Measurements from ENCODE around the gene EIF2D. TPM values are rescaled to one million over a fixed set of nuclear protein-coding genes. Genes with fewer than 3 reads are reported as not detected.

EIF2D gene
- total RNA-seq, 2 experiments from 2014 or later: 97.9 to 100 TPM

GRCh38 chr1:206566999-206567398 lies 45.3 kb downstream of the EIF2D start:
- CTCF ChIA-PET: interaction anchor here (1.0 to 21.1 kb wide), 4 partner anchors 10 to 22 kb away, joined by 3 to 417 read pairs (median 16); no protein-coding TSS in a partner anchor
- POLR2A ChIA-PET: interaction anchor here (0.7 to 13.6 kb wide), 5 partner anchors 9 to 45 kb away, joined by 3 to 253 read pairs (median 3); partner anchors contain the start of gene EIF2D

DNA sequence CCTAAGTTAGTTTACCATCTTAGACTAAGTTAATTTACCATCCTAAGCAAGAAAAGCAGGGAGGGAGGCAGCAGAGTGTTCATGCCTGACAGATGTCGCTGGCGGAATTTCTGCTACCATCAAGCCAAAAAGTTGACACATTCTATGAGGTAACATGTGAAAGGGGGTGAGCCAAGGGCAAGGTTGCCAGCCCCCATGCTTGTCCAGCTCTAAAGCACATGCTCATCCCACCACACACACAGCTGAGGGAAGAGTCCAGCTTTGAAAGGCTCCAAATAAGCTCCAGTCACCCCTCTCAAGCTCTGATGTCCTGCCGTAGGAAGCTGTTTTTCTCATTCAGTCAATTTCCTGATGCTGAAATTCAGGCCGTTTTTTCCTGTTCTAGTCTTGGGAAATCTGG lies 46.3 kb downstream of the EIF2D start:
- CTCF ChIA-PET: interaction anchor here (4.4 to 21.1 kb wide), 2 partner anchors 9 to 14 kb away, joined by 20 to 417 read pairs; no protein-coding TSS in a partner anchor
- POLR2A ChIA-PET: interaction anchor here (0.9 to 13.6 kb wide), 4 partner anchors 10 to 46 kb away, joined by 3 to 253 read pairs (median 10); partner anchors contain the start of gene EIF2D

- ChIA-PET POLR2A (interaction anchor here (0.7 to 13.6 kb wide), 9 partner anchors 8 to 71 kb away, joined by 3 to 253 read pairs (median 4); no protein-coding TSS in a partner anchor), CTCF (interaction anchor here (1.2 to 21.1 kb wide), 5 partner anchors 8 to 57 kb away, joined by 3 to 417 read pairs (median 5); no protein-coding TSS in a partner anchor)
Observed at GRCh38 chr1:206563367-206564207, 48.7 kb downstream of the EIF2D start.

DNA sequence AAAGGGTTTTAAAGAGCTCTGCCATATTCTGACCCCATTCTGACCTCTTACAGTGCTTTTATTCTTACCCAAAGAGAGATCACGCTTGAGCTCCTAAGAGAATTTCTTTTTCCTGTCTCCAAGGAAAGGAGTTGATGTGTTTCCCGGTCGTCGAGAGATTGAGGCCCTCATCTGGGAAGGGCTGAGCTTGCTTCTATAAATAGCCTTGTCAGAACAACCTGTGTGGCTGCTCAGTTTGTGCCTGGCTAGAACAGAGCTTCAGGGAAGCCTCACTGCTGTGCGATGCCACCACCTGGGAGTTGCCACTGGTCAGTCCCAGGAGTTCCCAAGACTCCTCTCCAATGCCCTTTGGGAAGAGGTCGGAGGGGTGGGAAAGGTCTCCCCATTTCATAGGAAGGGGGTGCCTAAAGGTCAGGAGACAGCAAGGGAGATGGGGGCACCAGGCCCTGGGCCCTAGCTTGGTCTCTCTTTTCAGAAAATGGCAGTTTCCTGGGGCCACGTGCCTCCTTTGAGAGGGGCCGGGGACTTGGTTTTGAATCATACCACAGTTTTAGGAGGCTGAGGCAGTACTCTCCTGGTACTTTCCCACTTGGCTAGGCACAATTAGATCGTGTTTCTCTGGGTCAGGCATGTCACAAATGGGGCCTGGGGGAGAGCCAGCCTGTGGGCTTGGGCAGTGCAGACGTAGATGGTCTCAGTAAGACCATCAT lies 52.1 kb downstream of the EIF2D start:
- POLR2A ChIA-PET: interaction anchor here (0.6 to 13.6 kb wide), 4 partner anchors 8 to 23 kb away, joined by 3 to 253 read pairs (median 4); no protein-coding TSS in a partner anchor

DNA sequence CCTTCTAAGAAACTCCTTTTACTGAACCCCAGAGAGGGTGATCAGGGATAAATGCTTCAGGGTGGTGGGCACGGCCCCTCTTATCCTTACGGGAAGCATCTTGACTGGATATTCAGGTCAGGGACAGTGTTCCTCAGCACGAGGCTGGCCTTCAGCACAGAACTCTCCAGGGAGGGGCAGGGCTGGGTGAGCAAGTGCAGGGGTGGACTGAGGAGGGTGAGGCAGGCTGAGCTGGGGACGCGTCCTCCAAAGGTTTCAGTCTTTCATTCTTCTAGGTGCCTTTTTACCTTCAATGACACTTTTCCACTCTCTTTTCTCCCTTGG lies 52.6 kb downstream of the EIF2D start:
- CTCF ChIA-PET: interaction anchor here (1.0 to 21.1 kb wide), 4 partner anchors 9 to 104 kb away, joined by 3 to 417 read pairs (median 10); no protein-coding TSS in a partner anchor
- POLR2A ChIA-PET: interaction anchor here (0.6 to 13.6 kb wide), 3 partner anchors 7 to 17 kb away, joined by 3 to 253 read pairs (median 4); no protein-coding TSS in a partner anchor

More for the DNA sequence above, 52.1 kb downstream of the EIF2D start:
- CTCF ChIA-PET: interaction anchor here (1.2 to 21.1 kb wide), 3 partner anchors 9 to 20 kb away, joined by 9 to 417 read pairs (median 12); no protein-coding TSS in a partner anchor

- POLR2A ChIA-PET: interaction anchor here (2.8 to 13.6 kb wide), 2 partner anchors 18 to 24 kb away, joined by 9 to 253 read pairs; no protein-coding TSS in a partner anchor
- CTCF ChIA-PET: interaction anchor here (1.0 to 21.1 kb wide), 6 partner anchors 10 to 105 kb away, joined by 3 to 417 read pairs (median 9); no protein-coding TSS in a partner anchor
Observed at GRCh38 chr1:206558794-206559671, 53.2 kb downstream of the EIF2D start.

GRCh38 chr1:206557636-206558473 lies 54.4 kb downstream of the EIF2D start:
- ChIA-PET CTCF (interaction anchor here (2.3 to 21.1 kb wide), 4 partner anchors 10 to 68 kb away, joined by 6 to 417 read pairs (median 14); no protein-coding TSS in a partner anchor), POLR2A (interaction anchor here (0.9 to 13.6 kb wide), 4 partner anchors 9 to 26 kb away, joined by 3 to 253 read pairs (median 10); no protein-coding TSS in a partner anchor)

GRCh38 chr1:206556750-206557635 lies 55.3 kb downstream of the EIF2D start:
- ChIA-PET CTCF (interaction anchor here (1.4 to 21.1 kb wide), 8 partner anchors 10 to 106 kb away, joined by 4 to 417 read pairs (median 7); partner anchors contain the start of gene DYRK3), POLR2A (interaction anchor here (1.5 to 13.6 kb wide), 6 partner anchors 7 to 50 kb away, joined by 7 to 253 read pairs (median 10); partner anchors contain the start of gene RASSF5)

DNA sequence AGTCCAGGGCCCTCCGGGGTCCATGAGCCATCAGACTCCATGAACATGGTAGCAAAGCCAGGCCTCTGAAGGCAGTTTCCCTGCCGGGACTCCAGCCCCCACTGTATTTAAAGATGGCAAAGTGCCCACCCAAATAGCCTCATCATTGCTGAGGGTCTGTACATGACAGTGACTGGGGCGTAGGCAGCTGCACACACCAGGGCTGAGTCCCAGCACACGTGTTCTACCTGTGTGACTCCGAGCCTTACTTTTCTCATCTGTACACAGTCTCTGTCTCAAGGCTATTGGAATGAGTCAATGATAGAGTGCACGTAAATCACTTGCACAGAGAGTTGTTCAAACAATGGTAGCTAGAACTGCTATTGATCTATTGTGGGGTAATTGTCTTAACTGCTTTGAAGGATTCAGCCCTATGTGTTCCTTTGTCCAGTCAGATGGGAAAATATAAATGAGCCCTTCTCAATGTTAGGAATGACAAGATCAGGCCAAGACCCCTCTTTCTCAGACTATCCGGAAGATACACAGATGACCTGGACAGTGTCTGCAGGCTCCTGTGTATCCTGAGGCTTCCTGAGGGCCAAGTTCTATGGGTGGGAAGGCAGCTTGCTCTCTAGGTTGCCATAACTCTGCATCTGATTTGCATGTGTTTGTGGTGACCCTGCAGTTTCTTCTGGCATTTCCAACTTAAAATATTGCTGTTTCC lies 56.1 kb downstream of the EIF2D start:
- POLR2A ChIA-PET: interaction anchor here (0.9 to 13.6 kb wide), 8 partner anchors 8 to 50 kb away, joined by 3 to 253 read pairs (median 8); partner anchors contain the start of gene RASSF5
- CTCF ChIA-PET: interaction anchor here (1.4 to 21.1 kb wide), 8 partner anchors 8 to 107 kb away, joined by 4 to 417 read pairs (median 7); partner anchors contain the start of gene DYRK3

DNA sequence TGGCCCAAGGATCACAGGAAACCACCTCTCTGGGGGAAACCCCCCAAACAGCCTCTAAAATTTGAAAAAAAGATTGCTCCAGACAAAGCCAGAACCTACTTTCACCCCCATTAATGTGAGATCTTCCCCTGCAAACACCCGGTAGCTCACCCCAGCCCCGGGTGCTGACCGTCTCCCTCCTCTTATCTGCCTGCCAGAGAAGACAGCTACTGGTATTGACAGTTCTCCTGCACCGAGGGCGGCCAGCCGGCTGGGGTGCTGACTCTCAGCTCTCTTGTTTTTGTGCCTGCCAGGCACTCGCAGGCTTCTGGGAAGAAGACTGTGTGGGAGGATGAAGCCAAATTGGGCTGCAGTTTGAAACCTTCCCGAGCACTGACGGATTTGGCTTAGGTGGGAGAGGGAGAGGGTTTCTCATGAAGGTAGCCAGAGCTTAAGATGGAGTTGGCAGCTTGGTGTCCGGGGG lies 56.8 kb downstream of the EIF2D start:
- CTCF ChIA-PET: interaction anchor here (1.4 to 21.1 kb wide), 8 partner anchors 9 to 108 kb away, joined by 4 to 417 read pairs (median 7); partner anchors contain the start of gene DYRK3
- POLR2A ChIA-PET: interaction anchor here (0.9 to 13.6 kb wide), 7 partner anchors 9 to 49 kb away, joined by 3 to 253 read pairs (median 7); partner anchors contain the start of gene RASSF5

- ChIA-PET CTCF (interaction anchor here (1.4 to 21.1 kb wide), 8 partner anchors 9 to 80 kb away, joined by 3 to 417 read pairs (median 6); partner anchors contain the start of gene DYRK3), POLR2A (interaction anchor here (0.9 to 13.6 kb wide), 8 partner anchors 9 to 85 kb away, joined by 3 to 253 read pairs (median 6); partner anchors contain the start of genes IKBKE and RASSF5)
Observed at GRCh38 chr1:206554701-206555472, 57.4 kb downstream of the EIF2D start.

DNA sequence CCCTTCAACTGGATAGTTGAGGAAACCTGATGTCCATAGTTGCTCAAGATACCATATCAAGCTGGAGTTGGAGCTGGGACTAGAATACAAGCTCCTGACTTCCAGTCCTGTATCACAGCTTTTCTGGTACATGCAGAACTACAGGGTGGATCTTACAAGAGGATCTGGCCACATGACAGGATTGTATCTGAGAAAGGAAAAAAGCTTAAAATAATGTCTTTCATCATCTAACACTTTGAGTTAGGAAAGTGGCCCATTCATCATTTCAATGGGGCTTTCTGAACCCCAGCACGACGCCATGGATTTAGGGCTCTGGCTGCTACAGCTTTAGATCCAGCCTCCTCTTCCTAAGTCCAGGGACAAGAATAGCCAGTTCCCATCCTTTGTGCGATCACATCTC lies 58.1 kb downstream of the EIF2D start:
- ChIA-PET POLR2A (interaction anchor here (0.9 to 13.6 kb wide), 2 partner anchors 23 to 84 kb away, joined by 3 to 253 read pairs; partner anchors contain the start of gene IKBKE), CTCF (interaction anchor here (1.5 to 21.1 kb wide), 3 partner anchors 9 to 26 kb away, joined by 3 to 417 read pairs (median 23); no protein-coding TSS in a partner anchor)

GRCh38 chr1:206551986-206552326 lies 60.3 kb downstream of the EIF2D start:
- ChIA-PET POLR2A (interaction anchor here (0.6 to 1.6 kb wide), 9 partner anchors 8 to 40 kb away, joined by 3 to 8 read pairs (median 4); no protein-coding TSS in a partner anchor), CTCF (interaction anchor here (1.3 to 21.1 kb wide), 9 partner anchors 10 to 112 kb away, joined by 3 to 417 read pairs (median 9); partner anchors contain the start of genes EIF2D, IKBKE and RASSF5)
